Heart left ventricle (tissue), 16 donors: Measurements from ENCODE around the gene NTRK2. TPM values are rescaled to one million over a fixed set of nuclear protein-coding genes. Genes with fewer than 3 reads are reported as not detected.
"Not testable (repeated sequence)": the region's sequence is repeated elsewhere in the genome, so short reads cannot be mapped to it uniquely, and the experiment has no call there.

Experiments
- ATAC-seq, 4 donors: fragments of 200-7000 bp; cut with Tn5 transposase; one replicate each; pipeline ENCODE4 v1.9.1; 2020 to 2022; ENCODE audit warnings: moderate library complexity in 4 of 4, mild to moderate bottlenecking in 3 of 4, moderate number of reproducible peaks in 1 of 4
- DNase-seq, 5 donors: peaks; one replicate each; pipeline ENCODE4 v3.0.0-alpha.2; 2020
- H3K27ac ChIP-seq, 12 donors: fragments of 200-600 bp; sonication (generic) in 4 of 12; one replicate each; pipeline versions ENCODE4 v1.5.0 to v1.8.0; 2016 to 2022; ENCODE audit warnings: mild to moderate bottlenecking in 2 of 12
- H3K27me3 ChIP-seq, 9 donors: fragments of 200-600 bp; sonication (generic) in 2 of 9; one replicate each; pipeline versions ENCODE4 v1.5.1 to v1.8.0; 2016 to 2022; ENCODE audit warnings: mild to moderate bottlenecking in 3 of 9
- H3K36me3 ChIP-seq, 9 donors: fragments of 200-600 bp; sonication (generic) in 2 of 9; one replicate each; pipeline versions ENCODE4 v1.5.0 to v1.8.0; 2018 to 2022; ENCODE audit warnings: mild to moderate bottlenecking in 2 of 9
- H3K4me1 ChIP-seq, 12 donors: fragments of 200-600 bp; sonication (generic) in 4 of 12; one replicate each; pipeline versions ENCODE4 v1.5.0 to v1.8.0; 2016 to 2022; ENCODE audit warnings: mild to moderate bottlenecking in 3 of 12
- H3K4me3 ChIP-seq, 12 donors: fragments of 200-600 bp; sonication (generic) in 4 of 12; one replicate each; pipeline versions ENCODE4 v1.5.0 to v1.8.0; 2017 to 2022; ENCODE audit warnings: mild to moderate bottlenecking in 9 of 12, moderate library complexity in 4 of 12
- H3K9me3 ChIP-seq, 12 donors: fragments of 200-600 bp; sonication (generic) in 4 of 12; one replicate each; pipeline versions ENCODE4 v1.5.0 to v1.8.0; 2016 to 2022; ENCODE audit warnings: mild to moderate bottlenecking in 1 of 12
- CTCF ChIP-seq, 12 donors: fragments of 200-600 bp; sonication (generic) in 4 of 12; IDR thresholded peaks; one replicate each; pipeline versions ENCODE4 v1.5.0 to v1.8.0; 2018 to 2022; ENCODE audit warnings: antibody characterized with exemption in 12 of 12, mild to moderate bottlenecking in 5 of 12
- POLR2A ChIP-seq, 2 donors: fragments of 450-650 bp; IDR thresholded peaks; one replicate each; pipeline ENCODE4 v1.6.1; 2017; ENCODE audit warnings: antibody characterized with exemption in 2 of 2, mild to moderate bottlenecking in 2 of 2, moderate library complexity in 2 of 2
- WGBS, 4 donors: extraction: QIAGEN DNeasy Blood & Tissue Kit in 2 of 4; methylation state at CpG; one replicate each; pipeline versions ENCODE4 v1.1.5 to v1.1.7; 2013 to 2018; 5-methylcytosine and 5-hydroxymethylcytosine counted together
- intact Hi-C, 10 donors: fragments of 100-400 bp; cut with DNase I; formaldehyde crosslinking; loops; one replicate each; pipeline versions ENCODE4 v1.11.1 to v1.14.2; 2022
- polyA plus RNA-seq, 2 donors: library from polyadenylated mRNA; stranded (reverse); fragments of 200-250 nt; gene quantifications; one replicate each; pipeline ENCODE4 v1.2.3, GENCODE V29; 2013
- total RNA-seq, 9 donors: library from RNA; depleted of rRNA in 2 of 9; stranded (reverse); fragments of >200 nt in 2 of 9; fragmentation: NEBNext Ultra II Directional in 3 of 9; extraction: Animal tissue kit (Norgen Biotek cat#: 25700) in 3 of 9; gene quantifications; one replicate each; pipeline versions ENCODE4 v1.1.0 to v1.2.4, GENCODE V29; 2016 to 2023
- donor health status: ischemic (EF 13 %, LVEDD 7.1; RV severe dilation, severe dysfunction).
- donor health status: healthy with polysubstance abuse.
- donor health status: DM: no; HTN: yes; CAD: no.
- donor health status: DM: no; HTN: no; CAD: no.
- donor health status: ischemic (EF 25% LVEDD 6.9; RV normal size, moderate dysfunction).
- donor health status: ischemic (EF 25% LVEDD 5.7; RV mildly dilated, moderate dysfunction).
- donor health status: healthy.
- donor health status: DM: yes; HTN: yes; CAD: no.
- donor health status: ischemic (EF 35%, LVEDD 5.7; RV mildly dilated, moderate dysfunction).
- donor health status: nonischemic (EF 11% LVEDD 7.7; RV severe dilation, severe dysfunction).
- donor health status: DM: yes; HTN: yes; CAD: no.
- donor health status: PGD.
- donor health status: ischemic (EF 29% LVEDD 5.4; RV normal size, mild dysfunction).
- donor health status: nonischemic (EF 23%, LVEDD 6.1; RV moderate dilation, normal function).

NTRK2 gene
- total and polyA plus RNA-seq, 11 donors = 0.86 to 16.0 (median 2.4) TPM

GRCh38 chr9:84894859-84895258 lies 225.3 kb downstream of the NTRK2 start:
- Histone ChIP-seq H3K27me3 (no peaks in the 10 kb centered on the region), H3K4me1 (peaks cover 0 to 14% (median 4%) of the 10 kb centered on the region in 12 donors), H3K36me3 (no peaks in the 10 kb centered on the region), H3K9me3 (no peaks in the 10 kb centered on the region), H3K4me3 (no peak overlapping the region), H3K27ac (no peak overlapping the region)
- 59 to 78% (median 67%) methylated on average over 2 of the region's 2 CpGs for WGBS, 4 donors
- no peak for DNase-seq
- ATAC-seq = no peak
- TF ChIP-seq POLR2A (IDR thresholded peaks at IDR 0.05) = no peak
- no peak for TF ChIP-seq CTCF (IDR thresholded peaks at IDR 0.05)
- intact Hi-C loops = no loop called here

GRCh38 chr9:84897362-84898094 lies 228.0 kb downstream of the NTRK2 start:
- H3K27ac ChIP-seq = no peak overlapping the region
- H3K36me3 ChIP-seq = no peaks in the 10 kb centered on the region
- TF ChIP-seq POLR2A (IDR thresholded peaks at IDR 0.05) (no peak), CTCF (IDR thresholded peaks at IDR 0.05) (no peak)
- DNase-seq (no peak), ATAC-seq (no peak)
- H3K9me3 ChIP-seq = no peaks in the 10 kb centered on the region
- WGBS, 4 donors = 88 to 93% (median 92%) methylated on average over 7 of the region's 7 CpGs
- H3K4me3 ChIP-seq = no peak overlapping the region
- H3K4me1 ChIP-seq = peaks cover 0 to 14% (median 4%) of the 10 kb centered on the region in 12 donors
- intact Hi-C loops = no loop called here
- H3K27me3 ChIP-seq = no peaks in the 10 kb centered on the region

GRCh38 chr9:84898188-84898587 lies 228.7 kb downstream of the NTRK2 start:
- Histone ChIP-seq H3K4me3 (no peak overlapping the region), H3K36me3 (no peaks in the 10 kb centered on the region), H3K27me3 (no peaks in the 10 kb centered on the region), H3K27ac (no peak overlapping the region), H3K9me3 (no peaks in the 10 kb centered on the region), H3K4me1 (peaks cover 0 to 12% (median 3%) of the 10 kb centered on the region in 12 donors)
- TF ChIP-seq POLR2A (IDR thresholded peaks at IDR 0.05) (no peak), CTCF (IDR thresholded peaks at IDR 0.05) (no peak)
- DNase-seq = no peak
- WGBS, 4 donors = 76 to 84% (median 84%) methylated on average over 2 of the region's 2 CpGs
- intact Hi-C loops = no loop called here
- ATAC-seq = no peak

- H3K27ac ChIP-seq, H3K4me1 ChIP-seq, intact Hi-C loops, DNase-seq, H3K4me3 ChIP-seq, ATAC-seq, H3K27me3 ChIP-seq, H3K9me3 ChIP-seq, H3K36me3 ChIP-seq: not testable (repeated sequence)
- 68 to 77% (median 71%) methylated on average over 6 of the region's 6 CpGs for WGBS, 4 donors
These were observed 229.1 kb downstream of the NTRK2 start for GRCh38 chr9:84898618-84899017.

GRCh38 chr9:84899326-84899725 lies 229.8 kb downstream of the NTRK2 start:
- TF ChIP-seq CTCF (IDR thresholded peaks at IDR 0.05) = no peak
- TF ChIP-seq POLR2A (IDR thresholded peaks at IDR 0.05) = no peak
- DNase-seq = no peak
- no peaks in the 10 kb centered on the region for H3K9me3 ChIP-seq
- ATAC-seq = no peak
- no peak overlapping the region for H3K27ac ChIP-seq
- peaks cover 0 to 3% (median 0%) of the 10 kb centered on the region in 12 donors for H3K4me1 ChIP-seq
- H3K27me3 ChIP-seq = no peaks in the 10 kb centered on the region
- H3K4me3 ChIP-seq = no peak overlapping the region
- intact Hi-C loops = no loop called here
- no peaks in the 10 kb centered on the region for H3K36me3 ChIP-seq
- 81 to 92% (median 88%) methylated on average over 2 of the region's 2 CpGs for WGBS, 4 donors
